ENCODE measurements around the gene ADAMTSL4.

DNA sequence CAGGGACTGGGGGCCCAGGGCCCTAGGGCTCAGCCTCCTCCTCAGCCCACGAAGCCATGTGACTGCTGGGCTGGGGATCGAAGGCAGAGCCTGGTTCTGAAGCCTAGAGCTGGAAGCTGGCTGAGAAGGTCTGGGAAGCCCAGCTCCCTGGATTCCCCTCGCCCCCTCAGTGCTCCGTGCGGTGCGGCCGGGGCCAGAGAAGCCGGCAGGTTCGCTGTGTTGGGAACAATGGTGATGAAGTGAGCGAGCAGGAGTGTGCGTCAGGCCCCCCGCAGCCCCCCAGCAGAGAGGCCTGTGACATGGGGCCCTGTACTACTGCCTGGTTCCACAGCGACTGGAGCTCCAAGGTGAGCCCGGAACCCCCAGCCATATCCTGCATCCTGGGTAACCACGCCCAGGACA is 9.1 kb downstream of the ADAMTSL4 start:
- TF ChIP-seq, protein P1, sequence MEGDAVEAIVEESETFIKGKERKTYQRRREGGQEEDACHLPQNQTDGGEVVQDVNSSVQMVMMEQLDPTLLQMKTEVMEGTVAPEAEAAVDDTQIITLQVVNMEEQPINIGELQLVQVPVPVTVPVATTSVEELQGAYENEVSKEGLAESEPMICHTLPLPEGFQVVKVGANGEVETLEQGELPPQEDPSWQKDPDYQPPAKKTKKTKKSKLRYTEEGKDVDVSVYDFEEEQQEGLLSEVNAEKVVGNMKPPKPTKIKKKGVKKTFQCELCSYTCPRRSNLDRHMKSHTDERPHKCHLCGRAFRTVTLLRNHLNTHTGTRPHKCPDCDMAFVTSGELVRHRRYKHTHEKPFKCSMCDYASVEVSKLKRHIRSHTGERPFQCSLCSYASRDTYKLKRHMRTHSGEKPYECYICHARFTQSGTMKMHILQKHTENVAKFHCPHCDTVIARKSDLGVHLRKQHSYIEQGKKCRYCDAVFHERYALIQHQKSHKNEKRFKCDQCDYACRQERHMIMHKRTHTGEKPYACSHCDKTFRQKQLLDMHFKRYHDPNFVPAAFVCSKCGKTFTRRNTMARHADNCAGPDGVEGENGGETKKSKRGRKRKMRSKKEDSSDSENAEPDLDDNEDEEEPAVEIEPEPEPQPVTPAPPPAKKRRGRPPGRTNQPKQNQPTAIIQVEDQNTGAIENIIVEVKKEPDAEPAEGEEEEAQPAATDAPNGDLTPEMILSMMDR (IDR thresholded peaks at IDR 0.05; ENCODE audit: low read depth, low read length) = no peak
- TF ChIP-seq POLR2A (IDR thresholded peaks at IDR 0.05; ENCODE audit: extremely low read depth, insufficient read length) (no peak), MYC (IDR thresholded peaks at IDR 0.05; ENCODE audit: low read depth, low read length) (no peak)
- TF ChIP-seq, protein P2, sequence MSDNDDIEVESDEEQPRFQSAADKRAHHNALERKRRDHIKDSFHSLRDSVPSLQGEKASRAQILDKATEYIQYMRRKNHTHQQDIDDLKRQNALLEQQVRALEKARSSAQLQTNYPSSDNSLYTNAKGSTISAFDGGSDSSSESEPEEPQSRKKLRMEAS (IDR thresholded peaks at IDR 0.05; ENCODE audit: low read depth, low read length) = no peak

Data from NB4 (cell line).